HT-29 (cell line): Measurements from ENCODE around the gene BRAT1. TPM values are rescaled to one million over a fixed set of nuclear protein-coding genes. Genes with fewer than 3 reads are reported as not detected.

Source experiments
- DNase-seq: peaks from one replicate; pipeline ENCODE4 v3.0.0-alpha.2; 2015; ENCODE audit warnings: low spot score
- total RNA-seq: library from RNA; depleted of rRNA; stranded (reverse); fragments of >200 nt; shearing (Covaris generic); gene quantifications from 2 replicates; pipeline ENCODE4 v1.2.3, GENCODE V29; 2014

Gene BRAT1
- total RNA-seq, 1 experiment from 2014 or later = 106 TPM

DNA sequence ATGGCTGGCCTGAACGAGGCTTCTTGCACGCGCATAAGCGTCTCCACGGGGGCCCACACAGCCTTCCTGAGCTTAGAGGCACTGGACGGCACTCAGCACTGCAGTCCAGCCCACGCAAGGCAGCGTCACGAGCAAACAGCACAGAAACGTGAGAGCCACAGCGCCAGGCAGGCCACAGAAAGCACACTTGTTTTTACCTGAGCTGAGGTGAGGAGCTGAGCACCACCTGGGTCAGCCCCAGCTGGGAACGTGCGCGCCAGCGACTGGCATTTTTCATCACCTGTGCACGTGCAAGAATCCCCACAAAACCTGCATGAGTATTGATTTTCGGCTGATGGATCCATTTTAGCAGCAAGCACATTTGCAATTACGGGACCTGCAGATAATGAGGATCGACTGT, 30.1 kb upstream of the BRAT1 start:
- DNase-seq = no peak

DNA sequence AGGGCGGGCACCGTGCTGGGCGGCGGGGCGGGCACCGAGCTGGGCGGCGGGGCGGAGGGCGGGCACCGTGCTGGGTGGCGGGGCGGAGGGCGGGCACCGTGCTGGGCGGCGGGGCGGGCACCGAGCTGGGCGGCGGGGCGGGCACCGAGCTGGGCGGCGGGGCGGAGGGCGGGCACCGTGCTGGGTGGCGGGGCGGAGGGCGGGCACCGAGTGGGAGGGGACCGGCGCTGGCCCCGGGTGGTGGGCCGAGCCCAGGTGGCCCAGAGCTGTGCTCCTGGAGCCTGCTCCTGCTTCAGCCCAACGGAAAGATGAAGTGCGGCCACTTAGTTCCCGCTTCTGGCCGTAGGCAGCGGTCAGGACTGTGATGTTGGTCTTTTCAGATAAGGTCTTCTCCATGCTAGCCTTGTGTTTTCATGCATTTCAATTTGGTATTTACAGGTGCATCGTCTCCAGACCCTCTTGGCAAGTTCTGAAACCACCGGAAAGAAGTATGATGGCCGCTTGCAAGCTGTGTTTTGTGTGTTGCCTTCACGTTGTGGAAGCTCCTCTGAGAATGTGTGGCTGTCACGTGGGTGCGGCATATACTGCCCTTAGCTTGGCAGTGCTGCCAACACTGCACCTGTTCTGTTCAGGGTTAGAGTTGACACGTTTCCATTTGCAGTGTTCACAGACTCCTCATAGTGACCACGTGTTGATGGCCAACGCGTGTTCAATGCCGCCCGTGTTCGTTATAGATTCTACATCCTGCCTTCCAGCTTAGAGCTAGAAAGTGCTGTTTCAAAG, 28.7 kb upstream of the BRAT1 start:
- no peak for DNase-seq

DNA sequence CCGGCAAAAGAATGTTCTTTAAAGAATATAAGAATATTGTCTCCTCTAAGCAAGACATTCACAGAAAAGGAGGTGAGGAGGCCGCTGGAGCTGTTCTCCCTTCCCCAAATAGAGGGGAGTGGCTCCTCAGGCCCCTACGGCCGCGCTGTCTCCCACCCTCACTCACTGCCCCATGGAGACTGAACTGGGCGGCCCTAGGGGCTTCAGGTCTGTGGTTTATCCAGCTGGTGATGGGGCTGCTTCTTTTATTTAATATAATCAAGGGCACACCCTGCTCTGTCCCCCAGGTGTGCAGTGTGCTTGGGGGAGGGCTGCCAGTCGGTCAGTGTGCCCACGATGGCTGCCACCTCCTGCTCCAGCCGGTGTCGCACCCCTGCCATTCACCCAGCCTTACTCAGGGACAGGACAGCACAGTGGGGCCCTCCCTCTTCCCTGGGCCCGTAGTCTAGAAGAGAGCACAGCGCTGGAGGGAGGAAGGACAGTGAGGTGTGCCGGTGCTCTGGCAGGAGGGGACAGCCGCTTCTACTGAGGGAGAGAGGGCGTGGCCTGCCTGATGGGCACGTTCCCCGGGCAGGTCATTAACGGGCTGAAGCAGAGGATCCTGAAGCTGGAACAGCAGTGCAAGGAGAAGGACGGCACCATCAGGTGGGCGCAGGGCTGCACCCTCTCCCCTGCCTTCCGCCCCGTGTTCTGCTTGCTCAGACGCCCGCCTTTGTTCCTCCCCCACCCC, 26.8 kb upstream of the BRAT1 start:
- no peak for DNase-seq

DNA sequence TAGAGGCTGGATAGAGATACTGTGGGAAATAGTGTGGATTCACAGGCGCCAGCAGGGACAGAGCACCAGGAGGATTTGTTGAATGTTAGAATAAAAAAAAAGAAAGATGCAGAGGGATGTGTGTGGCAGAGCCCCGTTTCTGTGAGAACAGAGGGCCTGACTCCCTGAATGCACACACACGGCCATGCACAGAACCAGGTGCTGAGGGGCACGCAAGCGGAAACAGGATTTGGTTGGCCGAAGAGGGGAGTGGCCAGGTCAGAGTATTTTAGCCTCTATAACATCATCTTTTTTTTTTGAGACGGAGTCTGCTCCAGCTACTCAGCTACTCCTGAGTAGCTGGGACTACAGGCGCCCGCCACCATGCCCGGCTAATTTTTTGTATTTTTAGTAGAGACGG, 25.3 kb upstream of the BRAT1 start:
- DNase-seq = no peak

DNA sequence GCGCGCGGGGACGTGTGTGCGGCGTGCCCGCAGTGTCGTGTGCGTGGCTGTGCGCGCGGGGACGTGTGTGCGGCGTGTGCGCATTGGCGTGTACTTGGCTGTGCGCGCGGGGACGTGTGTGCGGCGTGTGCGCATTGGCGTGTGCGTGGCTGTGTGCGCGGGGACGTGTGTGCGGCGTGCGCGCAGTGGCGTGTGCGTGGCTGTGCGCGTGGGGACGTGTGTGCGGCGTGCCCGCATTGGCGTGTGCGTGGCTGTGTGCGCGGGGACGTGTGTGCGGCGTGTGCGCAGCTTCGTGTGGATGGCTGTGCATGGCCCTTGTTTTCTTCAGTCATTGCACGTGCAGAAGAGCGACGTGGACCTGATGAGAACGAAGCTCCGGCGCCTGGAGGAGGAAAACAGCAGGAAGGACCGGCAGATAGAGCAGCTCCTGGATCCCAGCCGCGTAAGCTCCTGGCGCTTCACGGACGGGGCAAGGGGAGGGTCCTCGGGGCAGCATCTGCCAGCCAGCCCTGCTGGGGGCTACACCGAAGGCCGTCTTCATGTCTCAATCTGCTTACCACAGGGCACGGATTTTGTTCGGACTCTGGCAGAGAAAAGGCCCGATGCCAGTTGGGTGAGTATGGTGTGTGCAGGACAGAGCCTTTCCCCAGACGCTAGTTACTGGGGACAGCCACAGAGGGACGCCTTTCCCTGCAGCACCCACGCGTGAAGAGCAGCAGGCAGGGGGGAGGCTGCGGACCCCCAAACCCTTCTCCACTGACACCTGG, 22.8 kb upstream of the BRAT1 start:
- no peak for DNase-seq

DNA sequence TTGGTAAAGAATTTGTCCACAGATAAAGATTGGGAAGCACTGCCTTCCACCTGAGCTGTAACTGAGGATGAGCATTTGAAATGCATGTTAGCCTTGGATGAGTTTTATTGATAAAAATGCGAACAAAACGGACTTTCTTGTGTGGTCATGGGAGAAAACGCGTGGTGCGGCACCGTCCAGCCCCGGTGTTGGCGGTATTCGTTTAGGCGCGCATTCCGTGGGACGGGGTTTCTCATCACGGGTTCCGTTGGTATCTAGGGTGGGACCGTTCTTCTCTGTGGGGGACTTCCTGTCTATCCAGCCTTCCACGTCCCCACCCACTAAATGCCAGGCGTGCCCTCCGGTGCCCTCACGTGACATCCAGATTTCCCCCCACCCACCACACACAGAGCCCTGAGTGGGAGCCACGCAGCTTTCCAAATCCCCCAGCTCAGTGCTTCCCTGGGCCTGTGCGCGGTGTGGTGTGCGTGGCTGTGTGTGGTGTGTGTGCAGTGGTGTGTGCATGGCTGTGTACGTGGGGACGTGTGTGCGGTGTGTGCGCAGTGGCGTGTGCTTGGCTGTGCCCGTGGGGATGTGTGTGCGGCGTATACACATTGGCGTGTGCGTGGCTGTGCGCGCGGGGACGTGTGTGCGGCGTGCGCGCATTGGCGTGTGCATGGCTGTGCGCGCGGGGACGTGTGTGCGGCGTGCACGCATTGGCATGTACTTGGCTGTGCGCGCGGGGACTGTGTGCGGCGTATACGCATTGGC, 21.6 kb upstream of the BRAT1 start:
- no peak for DNase-seq

DNA sequence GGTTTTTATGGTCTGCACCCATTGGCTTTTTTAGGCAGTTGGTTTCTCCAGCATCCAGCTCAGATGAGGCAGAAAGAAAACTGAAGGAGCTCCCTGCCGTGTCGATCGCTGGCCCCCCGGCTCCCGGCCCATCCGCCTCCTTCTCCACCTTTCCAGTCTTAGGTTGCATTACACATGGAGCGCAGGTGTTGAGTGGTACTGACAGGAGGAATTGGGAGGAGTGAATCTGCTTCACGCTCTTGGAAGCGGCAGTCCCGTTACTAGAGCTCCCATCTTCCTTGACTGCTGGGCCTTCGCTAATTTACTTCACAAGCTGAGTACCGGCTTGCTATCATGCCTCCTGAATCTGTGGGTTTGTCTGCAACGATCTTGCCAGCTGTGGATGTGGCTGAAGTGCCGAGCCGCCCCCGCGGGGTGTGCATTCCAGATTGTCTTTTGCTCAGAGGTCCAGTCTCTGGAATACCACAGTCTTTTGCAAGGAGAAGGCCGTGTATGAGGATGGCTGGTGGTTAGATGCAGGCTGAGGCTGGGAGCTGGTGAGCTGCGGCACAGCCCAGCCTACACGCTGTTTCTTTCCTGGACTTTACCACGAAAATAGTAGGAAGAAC, 20.5 kb upstream of the BRAT1 start:
- no peak for DNase-seq

DNA sequence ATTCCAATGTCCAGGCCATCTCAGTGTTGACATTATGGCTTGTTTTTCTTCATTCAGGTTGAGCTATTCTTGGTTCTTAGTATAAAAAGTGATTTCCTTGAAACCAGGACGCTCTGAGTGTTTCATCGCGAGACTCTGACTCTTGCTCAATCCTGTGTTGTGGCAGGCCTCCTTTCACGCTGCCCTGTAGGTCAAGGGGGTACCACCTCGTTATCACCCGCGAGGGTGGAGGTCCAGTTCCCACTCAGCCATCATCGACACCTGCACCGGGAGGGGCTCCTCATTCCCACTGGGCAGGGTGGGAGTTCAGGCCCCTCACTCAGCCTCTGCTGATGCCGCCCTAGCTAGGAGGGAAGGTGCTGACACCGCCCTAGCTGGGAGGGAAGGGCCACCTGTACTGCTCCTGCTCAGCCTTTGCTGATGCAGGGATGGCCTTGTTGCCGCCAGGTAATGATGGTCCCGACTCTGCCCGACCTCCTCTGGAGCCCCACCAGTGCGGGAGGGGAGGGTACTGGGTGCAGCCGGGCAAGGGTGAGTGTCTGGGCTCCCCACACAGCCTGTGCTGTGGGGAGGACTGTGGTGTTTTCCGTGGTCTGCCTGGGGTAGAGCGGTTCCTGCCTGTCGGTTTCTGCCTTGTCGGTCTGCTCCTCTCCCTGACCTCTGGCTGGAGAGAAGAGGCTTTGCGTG, 19.9 kb upstream of the BRAT1 start:
- DNase-seq = no peak

DNA sequence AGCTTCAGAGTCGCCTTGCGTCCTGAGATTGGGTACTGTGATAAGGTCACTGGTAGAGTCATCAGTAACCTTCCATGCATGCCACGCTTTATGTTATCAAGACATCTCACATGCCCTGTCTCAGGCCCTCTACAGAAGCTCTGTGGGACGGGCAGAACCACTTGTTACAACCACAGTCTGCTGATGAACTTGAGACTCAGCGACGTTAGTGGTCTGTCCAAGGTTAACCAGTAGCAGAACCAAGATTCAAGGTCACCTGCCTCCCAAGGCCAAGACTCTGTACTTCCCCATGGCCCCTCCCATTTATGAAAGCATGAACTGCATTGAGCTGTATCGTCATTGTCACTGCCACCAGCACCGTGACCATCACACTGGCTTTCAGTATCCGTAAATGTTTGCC, 18.4 kb upstream of the BRAT1 start:
- no peak for DNase-seq

DNA sequence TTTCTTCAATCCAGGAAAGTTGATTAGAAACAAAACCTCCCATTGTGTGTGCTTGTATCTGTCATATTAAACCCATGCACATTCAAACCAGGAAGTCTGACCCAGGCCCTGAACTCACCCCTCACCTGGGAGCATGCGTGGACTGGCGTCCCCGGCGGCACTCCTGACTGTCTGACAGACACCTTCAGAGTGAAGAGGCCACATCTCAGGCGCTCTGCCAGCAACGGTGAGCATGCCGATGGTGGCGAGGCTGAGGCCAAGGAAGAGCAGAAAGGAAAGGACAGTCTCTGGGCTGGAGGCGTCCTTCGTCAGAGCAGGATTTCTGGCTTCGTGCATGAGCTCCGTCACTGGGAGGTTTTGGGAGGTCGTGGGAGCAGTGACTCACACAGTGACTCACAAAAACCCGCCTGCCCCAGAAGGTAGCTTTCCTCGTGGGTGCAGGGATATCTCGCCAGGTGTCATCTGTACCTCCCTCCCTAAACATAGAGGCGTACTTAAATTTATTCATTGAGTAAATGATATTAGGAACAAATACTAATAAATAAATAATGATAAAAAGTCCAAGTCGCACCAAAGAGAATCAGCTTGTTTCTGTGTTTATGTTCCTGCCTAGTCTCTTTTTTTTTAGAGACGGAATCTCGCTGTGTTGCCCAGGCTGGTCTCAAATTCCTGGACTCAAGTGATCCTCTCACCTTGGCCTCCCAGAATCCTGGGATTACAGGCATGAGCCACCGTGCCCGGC, 16.9 kb upstream of the BRAT1 start:
- DNase-seq = peak; percentile 84

DNA sequence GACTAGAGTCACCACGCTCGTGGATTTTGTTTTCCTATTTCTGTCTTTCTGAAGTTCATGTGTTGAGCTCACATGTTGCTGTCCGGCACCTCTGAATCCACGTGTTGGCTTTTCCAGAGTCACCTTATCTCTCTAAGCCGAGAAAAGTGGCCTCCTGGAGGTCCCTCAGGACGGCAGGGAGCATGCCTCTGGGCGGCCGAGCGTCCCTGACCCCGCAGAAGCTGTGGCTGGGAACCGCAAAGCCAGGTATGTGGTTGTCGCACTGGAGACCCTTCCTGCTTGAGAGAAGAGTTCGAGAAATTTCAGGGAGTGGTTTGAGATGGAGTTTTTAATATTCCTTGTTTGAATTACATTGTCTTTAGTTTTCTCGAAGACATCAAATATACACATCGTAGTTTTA, 16.1 kb upstream of the BRAT1 start:
- DNase-seq = peak; percentile 20

DNA sequence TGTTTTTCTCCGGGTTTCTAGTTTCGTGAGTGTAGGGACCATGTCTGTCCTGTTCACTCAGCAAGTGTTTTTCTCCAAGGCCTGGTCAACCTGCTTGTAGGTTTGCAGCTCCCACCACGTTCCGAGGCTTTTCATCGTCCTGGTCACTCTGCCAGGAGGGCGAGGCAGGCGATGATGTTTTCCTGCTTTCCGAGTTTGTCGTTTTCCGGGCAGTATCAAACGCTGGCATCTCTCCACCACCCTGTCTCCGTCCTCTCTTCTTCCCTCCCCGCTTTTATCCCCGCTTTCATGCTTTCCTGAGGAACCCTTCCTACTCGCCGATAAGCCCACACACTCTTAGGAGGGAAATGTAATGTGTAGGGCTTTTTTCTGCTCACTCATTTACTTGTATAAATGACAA, 14.7 kb upstream of the BRAT1 start:
- no peak for DNase-seq

DNA sequence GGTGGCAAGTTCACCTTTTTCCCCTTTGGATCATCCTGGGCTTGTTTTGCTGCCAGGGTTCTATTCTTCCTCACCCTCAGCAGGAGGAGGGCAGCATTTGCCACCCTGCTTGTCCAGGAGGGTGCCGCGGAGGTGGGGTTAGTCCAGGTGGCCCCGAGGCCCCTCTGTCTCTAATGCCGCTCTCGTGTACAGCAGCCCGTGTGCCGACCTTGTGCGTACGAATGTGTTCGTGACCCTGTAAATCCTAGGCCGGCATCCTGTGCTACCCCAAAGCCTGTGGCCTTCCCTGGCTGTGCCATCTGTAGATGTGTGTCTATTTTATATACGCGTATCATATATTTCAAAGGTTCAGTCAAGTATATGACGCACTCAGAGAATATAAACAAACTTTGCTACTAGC, 14.1 kb upstream of the BRAT1 start:
- no peak for DNase-seq

DNA sequence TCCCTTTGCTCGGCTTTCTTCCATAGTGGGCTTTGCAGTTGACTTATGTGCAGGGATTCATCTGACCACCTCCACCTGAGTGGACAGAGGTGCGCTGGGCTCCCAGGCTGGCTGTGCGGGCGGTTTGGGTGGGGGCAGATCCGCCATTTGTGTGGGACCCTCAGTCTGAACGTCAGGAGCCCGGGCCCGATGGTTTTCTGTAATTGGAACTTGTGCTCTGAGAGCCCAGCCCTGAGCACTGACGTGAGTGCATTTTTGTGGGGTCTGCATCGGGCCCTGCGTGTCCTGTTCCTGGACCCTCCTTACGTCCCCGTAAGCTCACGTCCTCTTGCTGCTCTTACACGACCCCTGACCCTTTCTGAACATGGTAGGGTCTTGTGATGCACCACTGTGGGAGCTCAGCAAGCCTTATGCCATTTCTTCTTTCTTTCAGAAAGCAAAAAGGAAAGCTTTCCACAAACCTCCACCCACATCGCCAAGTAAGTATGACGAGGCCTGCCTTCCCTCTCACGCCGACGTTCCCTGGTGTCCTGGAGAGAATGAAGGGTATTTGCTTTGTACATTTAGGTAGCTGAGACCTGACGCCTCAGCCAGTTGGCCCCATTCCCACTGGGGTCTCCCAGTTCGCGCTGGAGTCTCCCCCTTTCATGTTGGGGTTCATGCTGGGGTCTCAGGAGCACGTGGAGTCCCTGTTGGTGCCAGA, 13.3 kb upstream of the BRAT1 start:
- no peak for DNase-seq

DNA sequence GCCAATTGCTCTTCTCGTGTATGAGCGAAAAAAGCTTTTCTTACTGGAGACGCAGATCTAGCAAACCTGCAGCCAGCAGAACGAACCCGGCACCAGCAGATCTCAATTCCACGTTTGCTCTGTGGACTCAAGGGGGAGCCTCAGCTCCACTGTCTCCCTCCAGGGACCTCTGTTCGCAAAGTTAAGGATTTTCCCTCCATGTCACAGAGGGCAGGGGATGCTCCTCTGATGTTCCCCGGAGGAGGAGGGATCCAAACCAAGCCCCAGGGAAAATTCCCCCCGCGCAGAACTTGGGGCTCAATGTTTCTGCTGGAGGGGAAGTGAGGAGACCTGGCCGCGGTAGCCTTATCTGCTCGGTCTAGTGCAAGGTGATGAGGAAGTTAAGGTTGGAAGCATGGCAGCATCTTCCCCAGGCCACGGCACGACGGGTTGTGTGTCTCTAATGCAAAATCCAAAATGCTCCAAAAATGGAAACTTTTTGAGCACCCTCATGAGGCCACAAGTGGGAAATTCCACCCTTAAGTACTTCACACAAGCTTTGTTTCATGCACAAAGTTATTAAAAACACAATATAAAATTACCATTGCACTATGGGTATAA, 12.5 kb upstream of the BRAT1 start:
- DNase-seq = peak; percentile 41

DNA sequence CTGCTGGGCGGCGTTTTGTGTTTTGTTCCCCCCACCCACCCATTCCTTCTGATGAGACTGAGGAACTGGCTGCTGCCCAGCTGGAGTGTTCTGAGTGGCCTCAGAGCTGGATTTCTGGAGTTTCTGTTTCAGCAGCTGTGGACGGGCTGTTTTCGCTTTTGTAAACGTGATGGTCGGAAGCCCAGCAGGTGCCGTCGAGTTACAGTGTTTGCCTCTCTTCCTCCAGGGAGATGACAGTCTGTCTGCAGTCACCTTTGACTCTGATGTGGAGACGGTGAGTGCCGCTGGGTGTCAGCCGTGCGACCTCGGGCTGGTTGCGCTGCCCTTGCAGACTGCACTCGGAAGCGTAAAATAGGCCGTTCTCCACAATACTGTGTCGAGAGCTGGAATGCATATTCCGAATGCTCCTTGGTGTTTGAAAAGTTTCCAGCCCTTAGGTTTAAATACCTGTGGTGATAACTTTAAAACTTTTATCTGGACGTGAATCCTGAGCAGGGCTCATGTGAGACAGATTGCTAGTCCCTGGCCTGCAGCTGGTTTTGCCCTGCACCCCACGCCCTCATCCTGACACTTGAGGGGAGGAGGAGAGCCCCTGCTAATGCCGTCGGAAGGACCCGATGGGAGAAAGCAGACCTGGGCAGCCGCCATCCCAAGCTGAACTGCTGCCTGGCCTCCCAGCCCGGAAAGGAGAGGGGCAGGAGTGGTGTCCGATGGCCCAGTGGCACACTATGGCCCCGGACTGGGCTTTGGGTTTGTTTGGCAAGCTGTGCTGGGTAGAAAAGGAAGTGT, 11.8 kb upstream of the BRAT1 start:
- DNase-seq = no peak

DNA sequence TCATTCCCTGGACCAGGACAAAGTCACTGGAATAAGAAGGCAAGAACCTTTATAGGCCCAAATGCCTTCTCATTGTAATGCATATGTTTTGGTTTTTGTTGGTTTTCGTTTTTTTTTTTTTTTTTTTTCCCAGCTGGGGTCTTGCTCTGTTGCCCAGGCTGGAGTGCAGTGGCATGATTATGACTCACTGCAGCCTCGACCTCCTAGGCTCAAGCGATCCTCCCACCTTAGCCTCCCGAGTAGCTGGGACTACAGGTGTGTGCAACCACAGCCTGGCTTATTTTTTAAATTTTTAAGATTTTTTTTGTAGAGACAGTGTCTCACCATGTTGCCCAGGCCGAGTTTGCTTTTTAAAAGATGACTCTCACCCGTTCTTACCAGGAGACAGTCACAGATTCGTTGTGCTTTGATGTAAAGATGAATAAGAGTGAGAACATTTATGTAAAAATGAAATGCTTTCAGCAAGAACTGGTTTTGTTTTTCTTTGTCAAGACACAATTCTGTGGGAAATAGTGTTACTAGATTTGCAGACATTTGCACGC, 11.1 kb upstream of the BRAT1 start:
- no peak for DNase-seq
